H1 (cell line): Measurements from ENCODE around the gene APELA. TPM values are rescaled to one million over a fixed set of nuclear protein-coding genes. Genes with fewer than 3 reads are reported as not detected.

ENCODE experiments used
- CTCF ChIA-PET: fragments of 300-600 bp; sonication (Branson Sonifier 250); formaldehyde crosslinking; loops from one replicate; lab custom pipeline; 2021; ENCODE audit not compliant: partially characterized antibody; lab: Charles Lee
- POLR2A ChIA-PET: fragments of 300-600 bp; sonication (Branson Sonifier 250); formaldehyde crosslinking; loops from one replicate; lab custom pipeline; 2021; ENCODE audit warnings: inconsistent platforms; ENCODE audit not compliant: partially characterized antibody; lab: Charles Lee
- DNase-seq, 2 experiments: peaks; one replicate each; pipeline versions ENCODE4 v3.0.0 to v3.0.0-alpha.2; 2010 to 2022; ENCODE audit warnings: low spot score in 2 of 2, low read depth in 1 of 2, mixed read lengths in 1 of 2
- FAIRE-seq: peaks from 2 replicates; lab custom pipeline; 2011; peaks lifted over from hg19 to GRCh38; lab: Jason Lieb, UNC
- H2AFZ ChIP-seq: 2 replicates; pipeline ENCODE4 v1.8.1; 2012; ENCODE audit warnings: low read length, inconsistent platforms
- H2AK5ac ChIP-seq: 2 replicates; pipeline ENCODE4 v1.6.1; 2013; ENCODE audit warnings: low read depth, low read length
- H2BK120ac ChIP-seq: replicated peaks from 2 replicates; pipeline ENCODE3; 2013; ENCODE audit warnings: low read depth, low read length, inconsistent platforms
- H2BK12ac ChIP-seq: 2 replicates; pipeline ENCODE4 v1.6.1; 2013; ENCODE audit warnings: low read depth, low read length
- H2BK15ac ChIP-seq: 2 replicates; pipeline ENCODE4 v1.6.1; 2013; ENCODE audit warnings: low read length
- H2BK20ac ChIP-seq: 2 replicates; pipeline ENCODE4 v1.6.1; 2013; ENCODE audit warnings: low read length
- H2BK5ac ChIP-seq: 2 replicates; pipeline ENCODE4 v1.6.1; 2013; ENCODE audit warnings: low read depth, low read length
- H3K14ac ChIP-seq: 2 replicates; pipeline ENCODE4 v1.6.1; 2013; ENCODE audit warnings: inconsistent platforms; ENCODE audit not compliant: insufficient read length
- H3K18ac ChIP-seq: 2 replicates; pipeline ENCODE4 v1.6.1; 2013; ENCODE audit warnings: low read length; ENCODE audit errors: extremely low read depth
- H3K23ac ChIP-seq: 2 replicates; pipeline ENCODE4 v1.6.1; 2013; ENCODE audit warnings: inconsistent platforms; ENCODE audit not compliant: insufficient read length
- H3K23me2 ChIP-seq: 2 replicates; pipeline ENCODE4 v1.6.1; 2013; ENCODE audit warnings: low read depth, low read length
- H3K27ac ChIP-seq: 2 replicates; pipeline ENCODE4 v1.6.1; 2011; ENCODE audit warnings: low read depth, low read length, inconsistent platforms
- H3K27me3 ChIP-seq, 4 experiments: replicated peaks in 1 of 4; 1 replicate in 1 of 4; 2 replicates in 3 of 4; pipeline versions ENCODE4 v1.6.1 to v1.8.1; 2011 to 2013; ENCODE audit warnings: low read length in 3 of 4, mild to moderate bottlenecking in 3 of 4, inconsistent platforms in 2 of 4, mixed read lengths in 2 of 4, moderate library complexity in 1 of 4; ENCODE audit not compliant: control insufficient read depth in 3 of 4, insufficient read depth in 3 of 4; ENCODE audit errors: extremely low read depth in 1 of 4
- H3K36me3 ChIP-seq, 4 experiments: 2 replicates each; pipeline versions ENCODE4 v1.6.1 to v1.8.1; 2011 to 2013; ENCODE audit warnings: mild to moderate bottlenecking in 4 of 4, low read length in 3 of 4, moderate library complexity in 2 of 4, control low read depth in 1 of 4, inconsistent platforms in 1 of 4; ENCODE audit not compliant: insufficient read depth in 4 of 4, control insufficient read depth in 2 of 4
- H3K4ac ChIP-seq: replicated peaks from 2 replicates; pipeline ENCODE3; 2013; ENCODE audit warnings: low read length, low read depth, mixed read lengths, inconsistent platforms; ENCODE audit not compliant: insufficient read length
- H3K4me1 ChIP-seq, 4 experiments: replicated peaks in 1 of 4; 1 replicate in 1 of 4; 2 replicates in 3 of 4; pipeline versions ENCODE4 v1.6.1 to v1.8.1; 2011 to 2013; ENCODE audit warnings: low read length in 3 of 4, inconsistent platforms in 2 of 4, mixed read lengths in 1 of 4; ENCODE audit not compliant: insufficient read depth in 4 of 4, control insufficient read depth in 3 of 4
- H3K4me2 ChIP-seq, 2 experiments: 2 replicates each; pipeline versions ENCODE4 v1.6.1 to v1.8.1; 2011 to 2013; ENCODE audit warnings: low read depth in 2 of 2, low read length in 2 of 2, control low read depth in 1 of 2, inconsistent platforms in 1 of 2, mild to moderate bottlenecking in 1 of 2; ENCODE audit not compliant: insufficient read depth in 1 of 2
- H3K4me3 ChIP-seq, 4 experiments: fragments of 200-600, 300-600 bp in 1 of 4; sonication (generic), shearing (Covaris generic), sonication (Bioruptor Twin) in 1 of 4; 2 replicates each; pipeline versions ENCODE4 v1.5.1 to v1.8.1; 2011 to 2016; ENCODE audit warnings: low read length in 4 of 4, low read depth in 3 of 4, control low read depth in 2 of 4, inconsistent platforms in 2 of 4, mild to moderate bottlenecking in 2 of 4, mixed read lengths in 1 of 4, moderate library complexity in 1 of 4; ENCODE audit not compliant: insufficient read depth in 2 of 4; ENCODE audit errors: extremely low read depth in 1 of 4
- H3K56ac ChIP-seq: replicated peaks from 2 replicates; pipeline ENCODE3; 2013; ENCODE audit warnings: low read depth, mild to moderate bottlenecking, mixed read lengths, low read length, inconsistent platforms; ENCODE audit not compliant: insufficient read length
- H3K79me1 ChIP-seq: 2 replicates; pipeline ENCODE4 v1.6.1; 2013; ENCODE audit warnings: low read depth, low read length, control low read depth
- H3K79me2 ChIP-seq, 2 experiments: 2 replicates each; pipeline versions ENCODE4 v1.6.1 to v1.8.1; 2012 to 2013; ENCODE audit warnings: low read length in 2 of 2, mild to moderate bottlenecking in 2 of 2, inconsistent platforms in 1 of 2; ENCODE audit not compliant: insufficient read depth in 2 of 2, control insufficient read depth in 1 of 2
- H3K9ac ChIP-seq, 4 experiments: replicated peaks in 1 of 4; 1 replicate in 1 of 4; 2 replicates in 3 of 4; pipeline versions ENCODE4 v1.6.1 to v1.8.1; 2011 to 2013; ENCODE audit warnings: low read depth in 3 of 4, low read length in 3 of 4, control low read depth in 2 of 4, mild to moderate bottlenecking in 2 of 4, moderate library complexity in 2 of 4, inconsistent platforms in 1 of 4; ENCODE audit errors: extremely low read depth in 1 of 4
- H3K9me3 ChIP-seq, 2 experiments: 2 replicates each; pipeline versions ENCODE4 v1.6.1 to v1.8.1; 2012 to 2013; ENCODE audit warnings: mild to moderate bottlenecking in 2 of 2, moderate library complexity in 2 of 2, control low read depth in 1 of 2, inconsistent platforms in 1 of 2, low read depth in 1 of 2, low read length in 1 of 2, mixed read lengths in 1 of 2; ENCODE audit not compliant: insufficient read depth in 2 of 2
- H4K20me1 ChIP-seq, 2 experiments: replicated peaks in 1 of 2; 2 replicates each; pipeline versions ENCODE3 to v1.8.1; 2011 to 2013; ENCODE audit warnings: inconsistent platforms in 2 of 2, low read length in 2 of 2, mild to moderate bottlenecking in 1 of 2; ENCODE audit not compliant: insufficient read depth in 2 of 2, control insufficient read depth in 1 of 2
- H4K5ac ChIP-seq: 2 replicates; pipeline ENCODE4 v1.6.1; 2013; ENCODE audit warnings: low read length, low read depth, mixed read lengths, inconsistent platforms; ENCODE audit not compliant: insufficient read length
- H4K8ac ChIP-seq: 2 replicates; pipeline ENCODE4 v1.8.0; 2013; ENCODE audit warnings: mild to moderate bottlenecking, moderate library complexity, low read length, inconsistent platforms; ENCODE audit not compliant: insufficient read depth; ENCODE audit errors: extremely low read depth
- H4K91ac ChIP-seq: replicated peaks from 2 replicates; pipeline ENCODE3; 2013; ENCODE audit warnings: low read length, mixed read lengths, inconsistent platforms; ENCODE audit not compliant: insufficient read length
- BACH1 ChIP-seq: IDR thresholded peaks from 2 replicates; pipeline ENCODE4 v1.6.1; 2012; ENCODE audit warnings: low read length, improper control_type of control experiment
- CTCF ChIP-seq, 3 experiments: IDR thresholded peaks; 1 replicate in 2 of 3; 2 replicates in 1 of 3; pipeline versions ENCODE4 v1.5.1 to v1.6.1; 2011; ENCODE audit warnings: low read length in 3 of 3, mild to moderate bottlenecking in 3 of 3, inconsistent platforms in 2 of 3, low read depth in 1 of 3, moderate library complexity in 1 of 3; ENCODE audit not compliant: insufficient read depth in 1 of 3; ENCODE audit errors: control extremely low read depth in 1 of 3
- GABPA ChIP-seq: IDR thresholded peaks from 2 replicates; pipeline ENCODE4 v1.6.1; 2011; ENCODE audit warnings: mild to moderate bottlenecking, low read length, moderate library complexity, borderline replicate concordance; ENCODE audit not compliant: insufficient read depth
- PHF8 ChIP-seq: fragments of 200-600 bp; sonication (generic); conservative IDR thresholded peaks from 2 replicates; pipeline ENCODE4 v1.7.1; 2012; ENCODE audit warnings: low read depth, mild to moderate bottlenecking, inconsistent platforms, low read length, moderate library complexity
- POLR2AphosphoS5 ChIP-seq: IDR thresholded peaks from 2 replicates; pipeline ENCODE4 v1.6.1; 2011; ENCODE audit warnings: low read depth, low read length
- RXRA ChIP-seq: IDR thresholded peaks from 2 replicates; pipeline ENCODE4 v1.6.1; 2011; ENCODE audit warnings: low read depth, mild to moderate bottlenecking, low read length, moderate library complexity; ENCODE audit not compliant: insufficient read depth
- SAP30 ChIP-seq: fragments of 300-600 bp; sonication (generic); IDR thresholded peaks from 2 replicates; pipeline ENCODE4 v1.7.1; 2012; ENCODE audit warnings: low read length, moderate library complexity, mild to moderate bottlenecking, inconsistent platforms; ENCODE audit not compliant: insufficient read depth, insufficient replicate concordance
- SIX5 ChIP-seq: IDR thresholded peaks from 2 replicates; pipeline ENCODE4 v1.6.1; 2011; ENCODE audit warnings: mild to moderate bottlenecking, low read depth, low read length
- TBP ChIP-seq: IDR thresholded peaks from 2 replicates; pipeline ENCODE4 v1.6.1; 2011; ENCODE audit warnings: low read depth, low read length, improper control_type of control experiment
- TEAD4 ChIP-seq: IDR thresholded peaks from 2 replicates; pipeline ENCODE4 v1.6.1; 2012; ENCODE audit warnings: low read depth, low read length, inconsistent platforms, mixed read lengths
- WGBS, 2 experiments: shearing (Covaris generic) in 1 of 2; methylation state at CpG; one replicate each; pipeline versions ENCODE4 v1.1.6 to v1.1.7; 2013 to 2015; ENCODE audit warnings: low lambda C conversion rate in 2 of 2, mixed read lengths in 2 of 2, inconsistent platforms in 1 of 2, low coverage in 1 of 2, missing lambda C conversion rate in 1 of 2; ENCODE audit not compliant: insufficient replicate concordance in 2 of 2, insufficient coverage in 1 of 2, insufficient read length in 1 of 2; ENCODE audit errors: extremely low coverage in 1 of 2, missing lambda C conversion rate in 1 of 2; 5-methylcytosine and 5-hydroxymethylcytosine counted together
- polyA plus RNA-seq, 7 experiments: library from polyadenylated mRNA; depleted of rRNA in 3 of 7; stranded (reverse) in 5 of 7; unstranded in 2 of 7; fragments of >200 nt in 5 of 7; fragments of 200-250 nt in 2 of 7; gene quantifications; 1 replicate in 5 of 7; 2 replicates in 1 of 7; 4 replicates in 1 of 7; pipeline versions ENCODE4 v1.2.1 to v1.2.3, GENCODE V29; 2011 to 2013; ENCODE audit warnings: missing spikeins in 2 of 7, mixed read lengths in 2 of 7
- total RNA-seq: library from RNA; stranded (reverse); fragmentation: NEBNext Ultra II Directional; extraction: Animal tissue kit (Norgen Biotek cat#: 25700); gene quantifications from 2 replicates; pipeline ENCODE4 v1.2.1, GENCODE V29; 2021
- TF ChIP-seq, protein P1 (sequence below): IDR thresholded peaks from 2 replicates; pipeline ENCODE4 v1.6.1; 2012; ENCODE audit warnings: inconsistent platforms

Gene APELA
- total and polyA plus RNA-seq, 2 of the 8 experiments (the other 6 are each of a cell fraction or from before 2014, with no cell fraction given): 60.2 to 81.8 TPM

DNA sequence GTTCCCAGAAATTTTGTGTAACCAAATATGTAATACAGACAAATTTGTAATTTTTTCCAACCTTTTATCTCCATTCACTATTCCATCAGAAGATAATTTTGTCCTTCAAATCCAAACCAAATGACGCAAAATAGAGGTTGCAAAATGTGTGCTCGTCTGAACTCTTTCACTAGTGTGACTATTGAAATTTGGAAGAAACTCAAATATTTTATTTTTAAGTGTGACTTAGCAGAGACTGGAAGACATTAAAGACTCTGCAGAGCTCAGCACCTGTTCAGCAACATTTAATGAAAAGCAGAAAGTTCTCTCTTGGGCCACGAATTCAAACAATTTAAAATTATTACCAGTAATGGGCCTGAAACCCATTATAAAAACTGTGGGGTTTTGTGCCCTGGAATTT is 30.0 kb upstream of the APELA start:
- no peak overlapping the region for H2BK20ac ChIP-seq
- H3K23ac ChIP-seq: no peak overlapping the region
- ChIA-PET POLR2A (interaction anchor here (1.6 to 1.8 kb wide), 2 partner anchors 20 to 130 kb away, joined by 3 read pairs; partner anchors contain the start of gene TRIM61), CTCF (interaction anchor here (1.4 kb wide), 1 partner anchor 78 kb away, joined by 5 read pairs; no protein-coding TSS in a partner anchor)
- no peak overlapping the region for H2BK12ac ChIP-seq
- no peak overlapping the region for H3K4me3 ChIP-seq
- H3K9ac ChIP-seq: no peak overlapping the region
- WGBS, 2 experiments: 85% methylated on average over 3 of the region's 3 CpGs; no CpG with 5 or more reads in 1 of the 2 experiments
- H2BK5ac ChIP-seq: no peak overlapping the region
- no peak overlapping the region for H2BK120ac ChIP-seq
- peaks cover 0 to 2% (median 0%) of the 10 kb centered on the region in 4 experiments; a peak in 2 of 7 replicates for H3K4me1 ChIP-seq
- no peak overlapping the region for H4K8ac ChIP-seq
- no peaks in the 10 kb centered on the region for H3K79me1 ChIP-seq
- no peaks in the 10 kb centered on the region for H4K20me1 ChIP-seq
- H4K5ac ChIP-seq: no peak overlapping the region
- no peak overlapping the region for H3K56ac ChIP-seq
- no peak overlapping the region for H3K14ac ChIP-seq
- no peaks in the 10 kb centered on the region for H3K79me2 ChIP-seq
- no peak for DNase-seq
- H2BK15ac ChIP-seq: no peak overlapping the region
- H3K4ac ChIP-seq: no peak overlapping the region
- no peak overlapping the region for H3K27ac ChIP-seq
- no peak overlapping the region for H3K4me2 ChIP-seq
- H3K9me3 ChIP-seq: no peaks in the 10 kb centered on the region
- H3K27me3 ChIP-seq: no peaks in the 10 kb centered on the region
- FAIRE-seq: no peak
- no peak overlapping the region for H2AK5ac ChIP-seq
- no peaks in the 10 kb centered on the region; the same call in 1 of the 2 replicates for H3K23me2 ChIP-seq
- no peak overlapping the region for H4K91ac ChIP-seq
- no peak overlapping the region for H2AFZ ChIP-seq
- H3K36me3 ChIP-seq: no peaks in the 10 kb centered on the region
- H3K18ac ChIP-seq: no peak overlapping the region
- TF ChIP-seq CTCF (IDR thresholded peaks at IDR 0.05; ENCODE audit: control extremely low read depth in 1 of 3, insufficient read depth in 1 of 3, low read depth in 1 of 3, low read length in 3 of 3) (no peak), POLR2AphosphoS5 (no peak), SAP30 (no peak), RXRA (no peak), SIX5 (no peak), TBP (no peak), PHF8 (no peak), BACH1 (no peak), TEAD4 (no peak), GABPA (no peak)
- TF ChIP-seq, protein P1, sequence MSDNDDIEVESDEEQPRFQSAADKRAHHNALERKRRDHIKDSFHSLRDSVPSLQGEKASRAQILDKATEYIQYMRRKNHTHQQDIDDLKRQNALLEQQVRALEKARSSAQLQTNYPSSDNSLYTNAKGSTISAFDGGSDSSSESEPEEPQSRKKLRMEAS: no peak
